Transverse colon (tissue), 4 donors: ENCODE data around the gene FNDC1.

Experiments
- POLR2A ChIP-seq: fragments of 450-650 bp; IDR thresholded peaks from one replicate; pipeline ENCODE4 v1.6.1; 2016; ENCODE audit warnings: antibody characterized with exemption, mild to moderate bottlenecking, moderate library complexity
- POLR2AphosphoS5 ChIP-seq, 3 donors: sonication (generic); formaldehyde crosslinking; IDR thresholded peaks; one replicate each; pipeline ENCODE4 v1.6.1; 2016; ENCODE audit warnings: antibody characterized with exemption in 3 of 3
- TF ChIP-seq, protein P1 (sequence below), 5 experiments: fragments of 200-600 bp in 3 of 5; fragments of 450-650 bp in 2 of 5; sonication (generic) in 3 of 5; IDR thresholded peaks; 1 replicate in 2 of 5; 2 replicates in 3 of 5; pipeline ENCODE4 v1.5.1; 2016 to 2017; ENCODE audit warnings: antibody characterized with exemption in 5 of 5, inconsistent platforms in 3 of 5, mild to moderate bottlenecking in 2 of 5, moderate library complexity in 1 of 5

GRCh38 chr6:159184559-159184958 is 15.4 kb downstream of the FNDC1 start:
- TF ChIP-seq, protein P1, sequence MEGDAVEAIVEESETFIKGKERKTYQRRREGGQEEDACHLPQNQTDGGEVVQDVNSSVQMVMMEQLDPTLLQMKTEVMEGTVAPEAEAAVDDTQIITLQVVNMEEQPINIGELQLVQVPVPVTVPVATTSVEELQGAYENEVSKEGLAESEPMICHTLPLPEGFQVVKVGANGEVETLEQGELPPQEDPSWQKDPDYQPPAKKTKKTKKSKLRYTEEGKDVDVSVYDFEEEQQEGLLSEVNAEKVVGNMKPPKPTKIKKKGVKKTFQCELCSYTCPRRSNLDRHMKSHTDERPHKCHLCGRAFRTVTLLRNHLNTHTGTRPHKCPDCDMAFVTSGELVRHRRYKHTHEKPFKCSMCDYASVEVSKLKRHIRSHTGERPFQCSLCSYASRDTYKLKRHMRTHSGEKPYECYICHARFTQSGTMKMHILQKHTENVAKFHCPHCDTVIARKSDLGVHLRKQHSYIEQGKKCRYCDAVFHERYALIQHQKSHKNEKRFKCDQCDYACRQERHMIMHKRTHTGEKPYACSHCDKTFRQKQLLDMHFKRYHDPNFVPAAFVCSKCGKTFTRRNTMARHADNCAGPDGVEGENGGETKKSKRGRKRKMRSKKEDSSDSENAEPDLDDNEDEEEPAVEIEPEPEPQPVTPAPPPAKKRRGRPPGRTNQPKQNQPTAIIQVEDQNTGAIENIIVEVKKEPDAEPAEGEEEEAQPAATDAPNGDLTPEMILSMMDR (IDR thresholded peaks at IDR 0.05), result no peak
- TF ChIP-seq POLR2A, result no peak
- no peak for TF ChIP-seq POLR2AphosphoS5 (IDR thresholded peaks at IDR 0.05)
